GM12892 (cell line): ENCODE results near the gene RECK. TPM values are rescaled to one million over a fixed set of nuclear protein-coding genes. Genes with fewer than 3 reads are reported as not detected.
A peak's percentile ranks its signal among the peaks of the same experiment; 100 is the strongest.
"Not testable (repeated sequence)": the region's sequence is repeated elsewhere in the genome, so short reads cannot be mapped to it uniquely, and the experiment has no call there.

Source experiments
- DNase-seq: peaks from one replicate; pipeline ENCODE4 v3.0.0; 2011; ENCODE audit not compliant: insufficient read length
- FAIRE-seq: peaks from 2 replicates; lab custom pipeline; 2011; peaks lifted over from hg19 to GRCh38; lab: Jason Lieb, UNC
- POLR2A ChIP-seq: IDR thresholded peaks from 2 replicates; pipeline ENCODE4 v1.6.1; 2011; ENCODE audit warnings: low read depth, low read length, control low read depth
- POLR2AphosphoS5 ChIP-seq: IDR thresholded peaks from 2 replicates; pipeline ENCODE4 v1.6.1; 2011; ENCODE audit warnings: low read depth, low read length, control low read depth
- TAF1 ChIP-seq: IDR thresholded peaks from 2 replicates; pipeline ENCODE4 v1.6.1; 2011; ENCODE audit warnings: low read depth, mild to moderate bottlenecking, control low read depth, low read length, borderline replicate concordance
- polyA plus RNA-seq: library from polyadenylated mRNA; unstranded; fragments of >200 nt; gene quantifications from one replicate; pipeline ENCODE4 v1.2.1, GENCODE V29; 2012; ENCODE audit warnings: missing spikeins, inconsistent platforms; ENCODE audit not compliant: missing spikeins

RECK gene, protein sequence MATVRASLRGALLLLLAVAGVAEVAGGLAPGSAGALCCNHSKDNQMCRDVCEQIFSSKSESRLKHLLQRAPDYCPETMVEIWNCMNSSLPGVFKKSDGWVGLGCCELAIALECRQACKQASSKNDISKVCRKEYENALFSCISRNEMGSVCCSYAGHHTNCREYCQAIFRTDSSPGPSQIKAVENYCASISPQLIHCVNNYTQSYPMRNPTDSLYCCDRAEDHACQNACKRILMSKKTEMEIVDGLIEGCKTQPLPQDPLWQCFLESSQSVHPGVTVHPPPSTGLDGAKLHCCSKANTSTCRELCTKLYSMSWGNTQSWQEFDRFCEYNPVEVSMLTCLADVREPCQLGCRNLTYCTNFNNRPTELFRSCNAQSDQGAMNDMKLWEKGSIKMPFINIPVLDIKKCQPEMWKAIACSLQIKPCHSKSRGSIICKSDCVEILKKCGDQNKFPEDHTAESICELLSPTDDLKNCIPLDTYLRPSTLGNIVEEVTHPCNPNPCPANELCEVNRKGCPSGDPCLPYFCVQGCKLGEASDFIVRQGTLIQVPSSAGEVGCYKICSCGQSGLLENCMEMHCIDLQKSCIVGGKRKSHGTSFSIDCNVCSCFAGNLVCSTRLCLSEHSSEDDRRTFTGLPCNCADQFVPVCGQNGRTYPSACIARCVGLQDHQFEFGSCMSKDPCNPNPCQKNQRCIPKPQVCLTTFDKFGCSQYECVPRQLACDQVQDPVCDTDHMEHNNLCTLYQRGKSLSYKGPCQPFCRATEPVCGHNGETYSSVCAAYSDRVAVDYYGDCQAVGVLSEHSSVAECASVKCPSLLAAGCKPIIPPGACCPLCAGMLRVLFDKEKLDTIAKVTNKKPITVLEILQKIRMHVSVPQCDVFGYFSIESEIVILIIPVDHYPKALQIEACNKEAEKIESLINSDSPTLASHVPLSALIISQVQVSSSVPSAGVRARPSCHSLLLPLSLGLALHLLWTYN
- polyA plus RNA-seq, result 3.9 TPM

DNA sequence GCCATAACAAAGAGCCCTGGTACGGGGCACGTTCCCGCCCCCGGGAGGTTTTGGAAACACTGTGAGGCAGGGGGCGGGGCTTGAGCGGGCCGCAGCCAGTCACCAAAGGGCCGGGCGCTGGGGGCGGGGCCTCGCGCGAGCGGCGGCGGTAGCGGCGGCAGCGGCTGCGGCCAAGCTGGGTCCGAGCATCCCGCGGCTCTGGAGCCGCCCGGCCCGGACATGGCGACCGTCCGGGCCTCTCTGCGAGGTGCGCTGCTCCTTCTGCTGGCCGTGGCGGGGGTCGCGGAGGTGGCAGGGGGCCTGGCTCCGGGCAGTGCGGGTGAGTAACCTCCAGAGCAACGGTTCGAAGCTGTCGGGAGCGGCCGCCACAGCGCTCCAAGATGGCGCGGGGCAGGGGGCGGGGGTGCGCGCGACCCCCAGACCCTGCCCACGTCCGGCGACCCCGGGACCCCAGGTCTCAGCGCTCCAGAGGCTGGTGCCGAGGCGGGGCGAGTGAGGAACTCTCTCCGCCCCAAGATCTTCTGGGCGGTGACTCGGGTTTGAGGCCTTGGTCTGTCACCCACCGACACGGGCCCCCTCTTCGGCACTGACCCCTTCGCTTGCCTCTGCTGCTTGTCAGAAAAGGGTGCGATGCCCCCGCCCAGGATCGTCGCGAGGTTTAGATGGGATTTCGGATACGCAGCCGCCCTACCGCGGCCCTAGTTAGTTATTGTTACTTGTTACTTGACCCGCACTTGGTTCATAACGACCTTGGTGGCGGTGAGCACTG, at the start of gene RECK:
RECK (plus strand) TSS at position 134 of the 769 bp plus-strand sequence; CDS start at position 220, 86 bp downstream.
- TF ChIP-seq TAF1 (no peak), POLR2AphosphoS5 (no peak), POLR2A (no peak)
- FAIRE-seq (peak; percentile 85), DNase-seq (peak; percentile 83)

DNA sequence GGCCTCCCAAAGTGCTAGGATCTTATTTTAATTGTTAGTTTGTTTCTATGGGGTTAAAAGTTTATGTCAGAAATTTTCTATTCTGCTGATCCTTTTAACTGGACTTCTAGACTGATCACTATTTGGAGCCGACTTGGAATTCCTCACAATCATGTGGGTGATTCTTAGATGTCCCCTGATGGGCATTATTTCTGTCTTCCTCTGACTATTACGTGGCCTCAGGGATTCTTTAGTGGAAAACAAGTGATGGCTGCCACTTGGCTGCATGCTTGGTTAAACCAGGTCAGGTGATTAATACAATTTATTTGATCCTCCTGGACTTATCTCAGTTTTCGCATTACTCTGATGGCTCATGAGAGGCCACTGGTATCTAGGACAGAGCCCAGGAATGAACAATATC, 46.6 kb upstream of the RECK start:
- DNase-seq, result no peak
- FAIRE-seq, result no peak
- no peak for TF ChIP-seq POLR2AphosphoS5
- no peak for TF ChIP-seq POLR2A
- no peak for TF ChIP-seq TAF1

DNA sequence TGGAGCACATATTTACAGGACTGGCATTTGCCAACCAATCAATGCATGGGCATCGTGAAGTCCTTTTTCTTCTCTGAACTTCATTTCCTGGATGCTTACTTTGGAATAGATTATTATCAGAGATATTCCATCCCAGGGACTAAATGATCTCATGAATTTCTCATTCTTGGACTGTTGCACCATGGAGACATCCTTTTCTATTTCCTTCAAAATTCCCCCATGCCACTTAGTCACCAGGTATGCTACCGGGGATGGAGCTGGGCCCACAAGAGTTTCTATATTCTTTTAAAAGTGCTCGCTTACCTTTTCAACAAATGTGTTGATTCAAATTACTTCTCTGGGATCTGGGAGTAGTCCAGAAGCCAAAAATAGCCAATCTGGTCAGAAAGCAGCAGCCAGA, 43.6 kb upstream of the RECK start:
- not testable (repeated sequence) for FAIRE-seq, DNase-seq

DNA sequence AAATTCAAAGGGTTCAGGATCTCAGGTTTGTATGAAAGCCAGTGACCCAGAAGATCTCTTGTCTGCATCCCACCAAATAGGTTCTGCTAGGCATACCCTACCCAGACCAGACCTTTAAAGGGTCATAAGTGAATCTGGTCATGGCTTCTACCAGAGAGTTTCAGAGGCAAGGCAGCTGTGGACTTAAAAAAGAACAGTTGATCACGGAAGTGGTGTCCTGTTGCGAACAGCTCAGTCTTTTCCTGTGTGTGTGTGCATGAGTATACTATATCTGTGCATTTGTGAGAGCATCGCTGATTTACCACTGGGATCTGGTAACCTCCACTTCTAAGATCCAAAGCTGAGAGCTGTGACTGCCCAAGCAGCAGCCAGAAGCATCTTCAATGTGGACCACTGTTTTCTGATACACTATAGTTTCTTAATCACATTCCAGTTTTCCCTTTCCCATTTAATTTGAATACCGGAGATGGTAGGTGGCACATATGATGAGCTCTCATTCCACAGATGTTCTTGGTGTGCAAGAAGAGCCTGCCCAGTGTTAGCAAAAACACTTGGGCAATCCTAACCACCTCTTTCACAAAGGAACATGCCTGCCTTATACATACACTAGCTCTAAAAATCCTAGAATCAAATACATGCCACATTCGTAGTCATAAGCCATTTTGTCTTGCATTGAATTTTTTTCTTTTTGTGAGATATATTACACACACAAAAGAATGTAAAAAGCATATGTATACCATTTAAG, 42.6 kb upstream of the RECK start:
- DNase-seq (no peak), FAIRE-seq (no peak)
- no peak for TF ChIP-seq POLR2AphosphoS5
- TF ChIP-seq POLR2A, result no peak
- no peak for TF ChIP-seq TAF1

DNA sequence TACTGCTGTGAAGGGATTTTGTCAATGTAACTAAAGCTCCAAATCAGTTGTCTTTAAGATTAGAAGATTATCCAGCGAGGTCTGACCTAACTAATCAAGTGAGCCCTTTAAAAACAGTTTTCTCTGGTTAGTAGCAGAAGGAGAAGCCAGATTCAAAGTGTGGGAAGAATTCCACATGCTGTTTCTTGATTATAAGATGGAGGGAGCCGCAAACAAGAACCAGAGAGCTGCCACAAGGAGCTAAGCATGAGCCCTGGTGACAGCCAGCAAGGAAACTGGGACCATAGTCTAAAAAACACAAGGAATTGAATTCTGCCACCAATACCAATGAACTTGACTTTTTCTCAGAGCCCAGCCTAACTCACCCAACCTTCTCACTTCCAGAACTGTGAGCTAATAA, 41.8 kb upstream of the RECK start:
- no peak for DNase-seq
- TF ChIP-seq POLR2AphosphoS5, result no peak
- TF ChIP-seq POLR2A, result no peak
- no peak for TF ChIP-seq TAF1
- no peak for FAIRE-seq

DNA sequence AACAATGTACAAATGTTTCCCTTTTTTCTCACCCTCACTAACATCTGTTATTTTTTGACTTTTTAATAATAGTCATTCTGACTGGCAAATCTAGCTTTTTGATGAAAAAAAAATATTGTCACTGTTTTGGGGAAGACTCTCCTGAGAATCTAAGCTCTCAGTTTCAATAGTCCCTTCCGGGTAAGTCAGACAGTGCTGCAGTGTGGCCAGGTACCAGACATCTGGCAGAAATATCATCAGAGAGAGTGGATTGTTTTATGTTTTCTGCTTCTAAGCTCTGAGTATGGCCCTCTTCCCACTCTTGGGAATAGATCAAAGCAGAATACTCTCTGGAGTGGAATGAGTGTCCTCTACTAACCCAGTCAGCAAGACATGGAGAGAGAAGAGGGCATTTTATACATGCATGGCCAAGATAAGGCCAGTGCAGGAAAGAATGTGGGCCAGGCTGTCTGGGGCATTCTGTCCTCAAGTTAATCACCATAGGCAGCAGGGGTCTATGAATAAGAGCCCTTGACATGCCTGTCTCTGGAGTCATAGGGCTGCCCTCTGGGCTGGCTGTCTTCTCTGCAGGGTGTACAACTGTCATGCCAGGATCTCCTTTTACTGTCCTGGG, 40.2 kb upstream of the RECK start:
- FAIRE-seq, result no peak
- no peak for TF ChIP-seq POLR2A
- no peak for TF ChIP-seq TAF1
- no peak for TF ChIP-seq POLR2AphosphoS5
- DNase-seq, result no peak

DNA sequence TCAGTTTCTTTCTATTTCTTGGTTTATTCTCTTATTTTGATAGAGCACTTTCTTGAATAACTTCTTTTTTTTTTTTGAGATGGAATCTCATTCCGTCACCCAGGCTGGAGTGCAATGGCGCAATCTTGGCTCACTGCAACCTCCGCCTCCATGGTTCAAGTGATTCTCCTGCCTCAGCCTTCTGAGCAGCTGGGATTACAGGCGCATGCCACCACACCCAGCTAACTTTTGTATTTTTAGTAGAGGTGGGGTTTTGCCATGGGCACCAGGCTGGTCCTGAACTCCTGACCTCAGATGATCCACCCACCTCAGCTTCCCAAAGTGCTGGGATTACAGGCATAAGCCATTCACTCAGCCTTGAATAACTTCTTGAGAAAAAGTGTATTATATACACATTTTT, 39.7 kb upstream of the RECK start:
- FAIRE-seq, DNase-seq: not testable (repeated sequence)

DNA sequence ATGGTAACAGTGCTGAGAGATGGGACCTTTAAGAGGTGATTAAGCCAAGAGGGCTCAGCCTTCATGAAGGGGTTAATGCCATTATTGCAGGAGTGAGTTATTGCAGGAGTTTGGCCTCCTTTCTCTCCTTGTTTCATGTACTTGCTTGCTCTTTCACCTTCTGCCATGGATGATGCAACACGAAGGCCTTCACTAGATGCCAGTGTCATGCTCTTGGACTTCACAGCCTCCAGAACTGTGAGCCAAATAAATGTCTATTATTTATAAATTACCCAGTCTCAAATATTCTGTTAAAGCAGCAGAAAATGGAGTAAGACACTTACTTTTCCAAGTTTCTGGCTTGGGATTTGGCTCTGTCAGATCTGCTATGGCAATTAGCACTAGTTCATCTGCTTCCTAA, 38.4 kb upstream of the RECK start:
- no peak for DNase-seq
- TF ChIP-seq TAF1, result no peak
- TF ChIP-seq POLR2A, result no peak
- TF ChIP-seq POLR2AphosphoS5, result no peak
- no peak for FAIRE-seq

DNA sequence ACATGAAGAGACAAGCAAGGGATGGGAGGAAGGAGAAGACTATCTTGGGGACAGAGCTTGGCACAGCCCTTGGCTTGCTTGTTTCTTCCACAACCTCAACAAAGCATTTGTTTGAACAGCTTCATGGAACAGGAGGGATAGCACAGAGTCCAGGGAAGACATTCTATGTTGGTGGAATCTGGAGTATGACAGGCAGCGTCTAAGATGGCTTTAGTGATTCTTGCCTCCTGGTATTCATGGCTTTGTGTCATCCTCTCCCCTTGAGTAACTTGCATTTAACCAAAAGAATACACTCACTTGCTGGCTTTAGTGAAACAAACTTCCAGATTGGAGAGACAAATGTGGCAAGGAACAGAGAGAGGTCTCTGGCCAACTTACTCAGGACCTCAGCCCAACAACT, 30.8 kb upstream of the RECK start:
- FAIRE-seq (no peak), DNase-seq (no peak)
- TF ChIP-seq TAF1 (no peak), POLR2AphosphoS5 (no peak), POLR2A (no peak)

DNA sequence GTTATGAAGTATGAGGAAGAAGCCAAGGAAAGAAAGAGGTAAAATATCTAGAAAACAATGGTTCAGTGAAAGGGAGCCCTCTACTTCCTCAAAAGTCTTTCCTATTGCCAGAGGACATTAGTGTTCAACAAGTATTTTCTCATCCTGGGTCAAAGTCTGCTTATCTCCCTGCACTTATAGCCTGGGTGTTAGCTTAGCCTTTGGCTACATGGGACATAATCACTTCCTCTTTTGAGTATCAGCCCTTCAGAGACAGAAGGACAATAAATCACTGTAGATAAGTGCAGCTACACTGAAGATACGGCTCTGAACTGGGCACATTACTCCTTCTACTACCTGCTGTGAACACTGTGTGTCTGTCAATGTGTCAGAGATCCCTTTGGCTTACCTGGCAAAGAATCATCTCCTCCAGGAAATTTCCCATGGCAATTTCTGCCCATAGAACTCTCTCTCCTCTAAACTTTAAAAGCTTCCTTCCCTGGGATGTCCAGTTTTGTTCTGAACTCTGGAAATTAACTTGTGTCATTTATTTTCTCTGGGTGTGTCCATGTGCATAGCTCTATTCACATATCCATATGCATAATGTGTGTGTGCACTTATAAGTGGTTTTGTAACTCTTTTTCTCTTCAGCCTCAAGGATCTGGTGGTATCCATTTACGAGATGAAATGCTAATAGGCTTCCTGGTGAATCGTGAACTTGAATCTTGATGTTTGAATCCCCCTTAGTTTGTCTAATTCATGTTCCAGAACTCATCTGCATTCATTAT, 30.0 kb upstream of the RECK start:
- TF ChIP-seq POLR2AphosphoS5, result no peak
- TF ChIP-seq TAF1, result no peak
- no peak for TF ChIP-seq POLR2A
- FAIRE-seq, result peak; percentile 86

DNA sequence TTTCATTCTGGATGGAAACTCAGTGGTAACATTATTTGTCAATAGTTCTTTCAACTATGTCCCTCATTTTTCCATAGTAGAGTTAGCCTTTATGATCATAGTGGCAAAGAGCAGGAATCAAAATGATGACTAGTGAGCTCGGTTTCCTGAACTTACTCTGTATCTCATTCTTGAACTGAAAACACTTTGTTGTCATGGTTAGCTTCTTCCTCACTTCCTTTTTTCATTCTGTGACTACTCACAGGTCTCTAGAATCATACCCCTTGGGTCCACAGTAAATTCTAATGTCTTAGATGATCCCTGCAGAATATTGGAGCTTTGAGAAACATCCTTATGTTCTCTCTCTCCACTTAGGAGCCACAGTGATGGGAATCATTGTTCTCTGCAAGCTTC, 29.4 kb upstream of the RECK start:
- no peak for TF ChIP-seq POLR2AphosphoS5
- DNase-seq (no peak), FAIRE-seq (peak; percentile 56)

More for the DNA sequence above, 30.0 kb upstream of the RECK start:
- DNase-seq, result no peak
